Tongue (tissue), 2 donors: ENCODE data around the gene APLNR. TPM values are rescaled to one million over a fixed set of nuclear protein-coding genes. Genes with fewer than 3 reads are reported as not detected.

Source experiments
- DNase-seq: peaks from one replicate; pipeline ENCODE4 v3.0.0-alpha.2; 2015
- total RNA-seq: library from RNA; depleted of rRNA; stranded (reverse); fragments of >200 nt; gene quantifications from one replicate; pipeline ENCODE4 v1.2.3, GENCODE V29; 2014

Gene APLNR
- total RNA-seq, 1 donor from 2014 or later, result 88.2 TPM

GRCh38 chr11:57216463-57216862 is 20.6 kb downstream of the APLNR start:
- no peak for DNase-seq

- DNase-seq, result peak; percentile 56
These were observed 22.6 kb downstream of the APLNR start for GRCh38 chr11:57214494-57214893.

GRCh38 chr11:57214098-57214417 is 23.0 kb downstream of the APLNR start:
- peak; percentile 43 for DNase-seq

GRCh38 chr11:57213342-57214097 is 23.5 kb downstream of the APLNR start:
- DNase-seq, result peak; percentile 81

- DNase-seq, result no peak
These were observed 26.3 kb downstream of the APLNR start for GRCh38 chr11:57210781-57211180.

GRCh38 chr11:57207168-57207567 is 29.9 kb downstream of the APLNR start:
- DNase-seq, result no peak

- DNase-seq, result peak; percentile 61
These were observed 31.9 kb downstream of the APLNR start for GRCh38 chr11:57205041-57205641.

DNA sequence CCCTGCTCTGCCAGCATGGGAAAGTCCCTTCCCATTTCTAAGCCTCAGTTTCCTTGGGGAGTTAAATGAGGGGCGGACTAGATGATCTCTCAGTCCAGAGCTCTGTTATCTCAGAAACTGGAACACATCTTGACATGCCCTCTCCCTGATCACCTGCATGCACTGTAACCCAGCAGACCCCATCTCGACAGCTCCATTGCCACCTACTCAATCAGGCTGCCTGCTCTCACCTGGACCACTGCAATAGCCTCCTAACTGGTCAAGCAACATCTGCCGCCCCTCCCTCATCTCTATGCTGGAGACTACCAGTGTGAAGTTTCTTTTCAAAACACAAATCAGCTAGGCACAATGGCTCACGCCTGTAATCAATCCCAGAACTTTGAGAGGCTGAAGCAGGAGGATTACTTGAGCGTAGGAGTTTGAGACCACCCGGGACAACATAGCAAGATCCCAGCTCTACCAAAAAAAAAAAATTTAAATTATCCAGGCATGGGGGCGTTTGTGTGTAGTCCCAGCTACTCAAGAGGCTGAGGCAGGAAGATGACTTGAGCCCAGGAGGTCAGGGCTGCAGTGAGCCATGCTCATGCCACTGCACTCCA is 33.1 kb downstream of the APLNR start:
- DNase-seq, result peak; percentile 24

DNA sequence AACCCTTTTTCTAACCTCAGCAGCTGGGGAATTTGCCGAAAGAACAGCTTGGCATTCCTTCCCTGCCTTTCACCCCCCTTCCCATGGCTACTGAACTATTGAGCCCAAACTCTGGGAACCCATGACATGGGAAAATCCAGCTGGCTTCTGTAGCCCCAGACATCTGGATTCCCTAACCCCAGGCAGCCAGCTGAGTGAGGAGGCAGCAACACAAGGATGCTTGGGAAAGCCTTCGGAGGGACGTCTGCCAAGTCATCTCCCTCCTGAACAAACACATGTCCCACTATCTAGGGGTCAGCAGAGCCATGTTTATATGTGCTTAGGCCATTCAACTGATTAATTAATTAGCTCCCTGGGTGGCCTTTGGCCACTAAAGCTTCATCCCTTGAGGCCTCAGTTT is 33.7 kb downstream of the APLNR start:
- DNase-seq, result peak; percentile 94

DNA sequence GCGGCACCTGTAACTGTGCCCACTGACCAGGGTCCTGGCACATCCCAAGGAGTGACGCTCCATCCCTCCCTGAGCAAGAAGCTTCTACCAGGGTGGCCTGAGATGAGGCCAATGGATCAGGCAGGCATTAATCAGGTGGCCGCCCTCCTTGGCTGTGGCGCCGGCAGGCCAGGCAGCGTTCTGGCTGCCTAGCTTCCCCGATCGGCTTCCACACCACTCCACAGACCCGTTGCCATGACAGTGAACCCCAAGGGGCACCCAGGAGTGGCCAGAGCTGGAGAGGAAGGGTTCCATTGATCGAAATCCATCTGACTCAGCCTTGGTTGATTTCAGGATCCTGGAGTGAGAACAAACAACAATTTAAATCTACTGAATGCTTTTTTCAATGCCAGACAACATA is 34.8 kb downstream of the APLNR start:
- DNase-seq, result peak; percentile 46

GRCh38 chr11:57200917-57201316 is 36.1 kb downstream of the APLNR start:
- DNase-seq, result no peak

DNA sequence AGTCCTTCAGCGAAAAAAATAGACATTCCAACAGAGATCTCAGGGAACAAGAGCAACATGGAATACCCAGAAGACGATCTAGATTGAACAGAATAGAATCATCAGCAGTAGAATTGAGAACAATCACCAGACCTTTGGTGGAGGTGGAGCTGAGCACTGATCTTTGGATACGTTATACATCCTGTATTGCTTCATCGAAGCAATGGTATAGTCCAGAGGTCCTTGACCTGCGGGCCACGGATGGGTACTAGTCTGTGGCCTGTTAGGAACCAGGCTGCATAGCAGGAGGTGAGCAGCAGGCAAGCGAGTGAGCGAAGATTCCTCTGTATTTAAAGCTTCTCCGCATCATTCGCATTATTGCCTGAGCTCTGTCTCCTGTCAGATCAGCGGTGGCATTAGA is 37.7 kb downstream of the APLNR start:
- DNase-seq, result no peak

DNA sequence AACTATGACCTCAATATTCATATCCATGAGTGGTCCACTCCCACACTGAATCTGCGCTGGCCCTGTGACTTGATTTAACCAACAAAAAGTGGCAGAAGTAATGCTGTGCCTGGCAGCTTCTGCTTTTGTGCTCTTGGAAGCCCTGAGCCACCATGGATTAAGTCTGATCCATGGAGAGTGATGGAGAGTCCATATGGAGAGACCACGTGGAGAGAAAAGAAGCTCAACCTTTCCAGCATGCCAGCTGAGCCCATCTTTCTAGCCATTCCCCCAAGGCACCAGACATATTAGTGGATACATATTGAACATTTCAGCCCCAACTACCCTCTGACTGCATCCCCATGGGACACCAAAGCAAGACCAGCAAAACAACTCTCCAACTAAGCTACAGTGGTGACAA is 39.3 kb downstream of the APLNR start:
- DNase-seq, result no peak

GRCh38 chr11:57196596-57196995 is 40.5 kb downstream of the APLNR start:
- DNase-seq, result no peak

- no peak for DNase-seq
These were observed 44.7 kb downstream of the APLNR start for GRCh38 chr11:57192316-57192715.

DNA sequence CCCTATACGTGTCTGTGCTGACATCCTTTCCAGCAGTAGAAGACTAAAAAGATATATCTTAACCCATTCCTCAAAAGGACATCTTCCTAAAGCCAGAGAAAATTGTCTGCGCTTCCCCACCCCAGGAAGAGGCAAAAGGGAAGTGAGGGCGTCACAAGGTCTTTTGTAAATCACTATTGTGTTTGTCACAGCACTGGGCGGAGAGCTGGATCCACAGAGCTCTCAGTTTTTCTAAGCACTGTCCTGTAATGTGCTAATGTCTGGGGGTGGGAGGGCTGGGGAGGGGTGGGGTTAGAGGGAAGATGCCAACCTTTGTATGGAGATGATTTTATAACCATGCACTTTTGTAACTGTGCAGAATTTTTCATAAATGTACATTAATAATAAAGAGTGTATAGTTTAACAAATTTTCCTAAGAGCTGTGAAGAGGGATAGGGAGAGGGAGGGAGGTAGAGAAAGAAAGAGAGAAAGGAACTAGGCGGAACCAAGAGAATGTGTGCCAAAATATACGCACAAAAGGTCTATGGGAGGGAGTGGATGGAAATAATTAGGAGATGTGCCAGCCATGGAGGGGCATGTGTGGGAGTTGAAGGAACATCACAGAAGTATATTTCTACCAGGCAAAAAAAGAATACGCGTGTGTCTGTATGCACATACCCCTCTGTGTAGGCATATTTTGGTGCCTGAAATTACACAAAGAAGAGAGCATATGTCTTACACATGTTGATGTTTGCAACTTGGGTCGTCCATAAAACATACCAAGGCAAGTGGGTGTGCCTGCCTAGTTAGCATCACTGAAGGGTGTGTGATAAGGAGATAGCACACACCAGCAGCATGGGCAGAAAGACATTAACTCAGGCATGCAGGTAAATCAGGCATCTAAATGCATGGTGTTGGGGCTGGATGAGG is 45.5 kb downstream of the APLNR start:
- no peak for DNase-seq

DNA sequence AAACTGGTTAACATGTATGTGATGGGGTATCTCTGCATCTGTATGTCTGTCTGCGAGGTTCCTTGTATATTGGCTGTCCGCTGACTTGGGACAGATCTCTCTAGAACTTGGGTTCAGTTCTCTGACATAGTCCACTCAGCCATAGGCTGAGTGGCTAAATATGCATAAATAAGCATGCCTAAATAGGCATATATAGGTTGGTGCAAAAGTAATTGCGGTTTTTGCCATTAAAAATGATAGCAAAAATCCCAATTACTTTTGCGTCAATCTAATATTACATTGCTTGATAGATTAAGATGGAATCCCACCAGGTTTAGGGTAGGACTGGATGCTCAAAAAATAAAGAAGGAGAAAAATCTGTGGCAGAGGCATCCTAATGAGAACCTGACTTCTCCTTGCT is 46.5 kb downstream of the APLNR start:
- no peak for DNase-seq

Other genes with a start within 250 kb of the APLNR start
- not detected for gene OR5AK2, start 248.3 kb downstream of the APLNR start, total RNA-seq
- 0.72 TPM for gene LRRC55, start 55.3 kb downstream of the APLNR start, total RNA-seq
- 112 TPM for gene TNKS1BP1, start 87.7 kb upstream of the APLNR start, total RNA-seq
- 66.2 TPM for gene SSRP1, start 98.6 kb upstream of the APLNR start, total RNA-seq
- gene P2RX3, start 101.1 kb upstream of the APLNR start, total RNA-seq, result not detected
- gene PRG3, start 143.9 kb upstream of the APLNR start, total RNA-seq, result 0.41 TPM
- gene PRG2, start 153.4 kb upstream of the APLNR start, total RNA-seq, result not detected
- 49.4 TPM for gene SLC43A3, start 189.9 kb upstream of the APLNR start, total RNA-seq
- gene RTN4RL2, start 223.3 kb upstream of the APLNR start, total RNA-seq, result 0.21 TPM